ENCODE results near the gene PTX3. TPM values are rescaled to one million over a fixed set of nuclear protein-coding genes. Genes with fewer than 3 reads are reported as not detected.

Gene PTX3
- total and polyA plus RNA-seq, 4 donors = 0.17 to 0.66 (median 0.28) TPM; not detected in 1

DNA sequence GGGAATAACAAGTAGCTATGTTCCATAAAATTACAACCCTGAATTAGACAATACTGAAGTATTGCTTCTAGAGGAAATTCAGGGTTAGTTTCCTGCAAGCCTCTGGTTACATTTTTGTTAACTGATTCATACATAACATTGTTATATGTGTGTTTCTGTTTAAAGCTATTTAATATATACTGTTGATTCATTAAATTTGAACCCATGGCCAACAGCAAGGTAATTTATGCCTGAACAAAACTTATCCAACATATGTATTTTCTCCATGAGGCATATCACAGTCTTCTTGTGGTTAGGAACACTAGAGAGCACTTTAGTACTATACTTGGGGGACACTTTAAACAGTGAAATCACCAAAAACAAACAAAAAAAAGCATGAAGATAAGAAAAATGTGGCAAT, 47.7 kb upstream of the PTX3 start:
- H3K4me1 ChIP-seq (ENCODE audit: control insufficient read depth in 4 of 4, insufficient read depth in 4 of 4, low read length in 3 of 4) = no peaks in the 10 kb centered on the region
- no peaks in the 10 kb centered on the region for H3K27me3 ChIP-seq (ENCODE audit: control insufficient read depth in 4 of 4, insufficient read depth in 4 of 4, low read length in 3 of 4)
- DNase-seq (ENCODE audit: low spot score) = no peak

GRCh38 chr3:157390713-157391515, 45.7 kb upstream of the PTX3 start:
- Histone ChIP-seq H3K9me3 (ENCODE audit: control insufficient read depth in 4 of 4, low read length in 3 of 4) (no peaks in the 10 kb centered on the region), H3K27me3 (ENCODE audit: control insufficient read depth in 4 of 4, insufficient read depth in 4 of 4, low read length in 3 of 4) (no peaks in the 10 kb centered on the region), H3K4me3 (ENCODE audit: low read depth in 1 of 3, low read length in 3 of 3) (no peak overlapping the region), H3K36me3 (ENCODE audit: control insufficient read depth in 4 of 4, insufficient read depth in 3 of 4, low read depth in 1 of 4, low read length in 3 of 4) (no peaks in the 10 kb centered on the region), H3K9ac (ENCODE audit: low read depth in 1 of 2, low read length in 2 of 2) (no peak overlapping the region), H3K27ac (ENCODE audit: low read depth in 1 of 2, low read length in 2 of 2) (no peak overlapping the region), H3K4me1 (ENCODE audit: control insufficient read depth in 4 of 4, insufficient read depth in 4 of 4, low read length in 3 of 4) (no peaks in the 10 kb centered on the region)
- DNase-seq (ENCODE audit: low spot score) = no peak
- 93% methylated on average over 9 of the region's 9 CpGs for WGBS
- no peak for TF ChIP-seq JUND (IDR thresholded peaks at IDR 0.05)
- no peak for TF ChIP-seq SP1 (IDR thresholded peaks at IDR 0.05)
- TF ChIP-seq YY1 (IDR thresholded peaks at IDR 0.05) = no peak
- TF ChIP-seq GABPA (IDR thresholded peaks at IDR 0.05 in 1 of 2, conservative IDR thresholded peaks at IDR 0.05 in 1 of 2) = no peak
- TF ChIP-seq, protein P1, sequence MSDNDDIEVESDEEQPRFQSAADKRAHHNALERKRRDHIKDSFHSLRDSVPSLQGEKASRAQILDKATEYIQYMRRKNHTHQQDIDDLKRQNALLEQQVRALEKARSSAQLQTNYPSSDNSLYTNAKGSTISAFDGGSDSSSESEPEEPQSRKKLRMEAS (IDR thresholded peaks at IDR 0.05) = no peak

More for the DNA sequence above, 47.7 kb upstream of the PTX3 start:
- Histone ChIP-seq H3K27ac (ENCODE audit: low read depth in 1 of 2, low read length in 2 of 2) (no peak overlapping the region), H3K4me3 (ENCODE audit: low read depth in 1 of 3, low read length in 3 of 3) (no peak overlapping the region), H3K9ac (ENCODE audit: low read depth in 1 of 2, low read length in 2 of 2) (no peak overlapping the region), H3K36me3 (ENCODE audit: control insufficient read depth in 4 of 4, insufficient read depth in 3 of 4, low read depth in 1 of 4, low read length in 3 of 4) (no peaks in the 10 kb centered on the region), H3K9me3 (ENCODE audit: control insufficient read depth in 4 of 4, low read length in 3 of 4) (no peaks in the 10 kb centered on the region)
- no peak for TF ChIP-seq FOXA1 (IDR thresholded peaks at IDR 0.05)
- TF ChIP-seq RXRA (IDR thresholded peaks at IDR 0.05) = no peak

DNA sequence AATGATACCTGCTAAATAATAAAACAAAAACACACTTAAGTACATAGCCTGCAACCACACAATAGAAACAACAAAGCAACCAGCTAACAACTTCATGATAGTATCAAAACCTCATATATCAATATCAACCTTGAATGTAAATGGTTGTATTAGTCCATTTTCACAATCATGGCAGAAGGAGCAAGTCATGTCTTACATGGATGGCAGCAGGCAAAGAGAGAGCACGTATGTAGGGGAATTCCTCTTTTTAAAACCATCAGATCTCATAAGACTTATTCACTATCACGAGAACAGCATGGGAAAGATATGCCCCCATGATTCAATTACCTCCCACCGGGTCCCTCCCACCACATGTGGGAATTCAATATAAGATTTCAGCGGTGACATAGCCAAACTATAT, 44.5 kb upstream of the PTX3 start:
- 92% methylated on average over 4 of the region's 4 CpGs for WGBS
- no peaks in the 10 kb centered on the region for H3K36me3 ChIP-seq (ENCODE audit: control insufficient read depth in 4 of 4, insufficient read depth in 3 of 4, low read depth in 1 of 4, low read length in 3 of 4)
- H3K9me3 ChIP-seq (ENCODE audit: control insufficient read depth in 4 of 4, low read length in 3 of 4) = no peaks in the 10 kb centered on the region
- no peaks in the 10 kb centered on the region for H3K27me3 ChIP-seq (ENCODE audit: control insufficient read depth in 4 of 4, insufficient read depth in 4 of 4, low read length in 3 of 4)
- no peak overlapping the region for H3K9ac ChIP-seq (ENCODE audit: low read depth in 1 of 2, low read length in 2 of 2)
- H3K4me1 ChIP-seq (ENCODE audit: control insufficient read depth in 4 of 4, insufficient read depth in 4 of 4, low read length in 3 of 4) = no peaks in the 10 kb centered on the region
- no peak overlapping the region for H3K27ac ChIP-seq (ENCODE audit: low read depth in 1 of 2, low read length in 2 of 2)
- TF ChIP-seq FOXA1 (IDR thresholded peaks at IDR 0.05) (no peak), RAD21 (IDR thresholded peaks at IDR 0.05) (no peak), HNF4A (conservative IDR thresholded peaks at IDR 0.05) (no peak), TAF1 (conservative IDR thresholded peaks at IDR 0.05) (no peak), NR2F2 (IDR thresholded peaks at IDR 0.05) (no peak), YY1 (IDR thresholded peaks at IDR 0.05) (no peak)
- TF ChIP-seq, protein P2, sequence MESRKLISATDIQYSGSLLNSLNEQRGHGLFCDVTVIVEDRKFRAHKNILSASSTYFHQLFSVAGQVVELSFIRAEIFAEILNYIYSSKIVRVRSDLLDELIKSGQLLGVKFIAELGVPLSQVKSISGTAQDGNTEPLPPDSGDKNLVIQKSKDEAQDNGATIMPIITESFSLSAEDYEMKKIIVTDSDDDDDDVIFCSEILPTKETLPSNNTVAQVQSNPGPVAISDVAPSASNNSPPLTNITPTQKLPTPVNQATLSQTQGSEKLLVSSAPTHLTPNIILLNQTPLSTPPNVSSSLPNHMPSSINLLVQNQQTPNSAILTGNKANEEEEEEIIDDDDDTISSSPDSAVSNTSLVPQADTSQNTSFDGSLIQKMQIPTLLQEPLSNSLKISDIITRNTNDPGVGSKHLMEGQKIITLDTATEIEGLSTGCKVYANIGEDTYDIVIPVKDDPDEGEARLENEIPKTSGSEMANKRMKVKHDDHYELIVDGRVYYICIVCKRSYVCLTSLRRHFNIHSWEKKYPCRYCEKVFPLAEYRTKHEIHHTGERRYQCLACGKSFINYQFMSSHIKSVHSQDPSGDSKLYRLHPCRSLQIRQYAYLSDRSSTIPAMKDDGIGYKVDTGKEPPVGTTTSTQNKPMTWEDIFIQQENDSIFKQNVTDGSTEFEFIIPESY (IDR thresholded peaks at IDR 0.05) = no peak
- TF ChIP-seq, protein P3, sequence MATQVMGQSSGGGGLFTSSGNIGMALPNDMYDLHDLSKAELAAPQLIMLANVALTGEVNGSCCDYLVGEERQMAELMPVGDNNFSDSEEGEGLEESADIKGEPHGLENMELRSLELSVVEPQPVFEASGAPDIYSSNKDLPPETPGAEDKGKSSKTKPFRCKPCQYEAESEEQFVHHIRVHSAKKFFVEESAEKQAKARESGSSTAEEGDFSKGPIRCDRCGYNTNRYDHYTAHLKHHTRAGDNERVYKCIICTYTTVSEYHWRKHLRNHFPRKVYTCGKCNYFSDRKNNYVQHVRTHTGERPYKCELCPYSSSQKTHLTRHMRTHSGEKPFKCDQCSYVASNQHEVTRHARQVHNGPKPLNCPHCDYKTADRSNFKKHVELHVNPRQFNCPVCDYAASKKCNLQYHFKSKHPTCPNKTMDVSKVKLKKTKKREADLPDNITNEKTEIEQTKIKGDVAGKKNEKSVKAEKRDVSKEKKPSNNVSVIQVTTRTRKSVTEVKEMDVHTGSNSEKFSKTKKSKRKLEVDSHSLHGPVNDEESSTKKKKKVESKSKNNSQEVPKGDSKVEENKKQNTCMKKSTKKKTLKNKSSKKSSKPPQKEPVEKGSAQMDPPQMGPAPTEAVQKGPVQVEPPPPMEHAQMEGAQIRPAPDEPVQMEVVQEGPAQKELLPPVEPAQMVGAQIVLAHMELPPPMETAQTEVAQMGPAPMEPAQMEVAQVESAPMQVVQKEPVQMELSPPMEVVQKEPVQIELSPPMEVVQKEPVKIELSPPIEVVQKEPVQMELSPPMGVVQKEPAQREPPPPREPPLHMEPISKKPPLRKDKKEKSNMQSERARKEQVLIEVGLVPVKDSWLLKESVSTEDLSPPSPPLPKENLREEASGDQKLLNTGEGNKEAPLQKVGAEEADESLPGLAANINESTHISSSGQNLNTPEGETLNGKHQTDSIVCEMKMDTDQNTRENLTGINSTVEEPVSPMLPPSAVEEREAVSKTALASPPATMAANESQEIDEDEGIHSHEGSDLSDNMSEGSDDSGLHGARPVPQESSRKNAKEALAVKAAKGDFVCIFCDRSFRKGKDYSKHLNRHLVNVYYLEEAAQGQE (IDR thresholded peaks at IDR 0.05) = no peak
- DNase-seq (ENCODE audit: low spot score) = no peak
- H3K4me3 ChIP-seq (ENCODE audit: low read depth in 1 of 3, low read length in 3 of 3) = no peak overlapping the region
